ENCODE data around the gene THOC6. TPM values are rescaled to one million over a fixed set of nuclear protein-coding genes. Genes with fewer than 3 reads are reported as not detected.

The THOC6 gene
- total RNA-seq, 1 experiment from 2014 or later, result 68.2 TPM

DNA sequence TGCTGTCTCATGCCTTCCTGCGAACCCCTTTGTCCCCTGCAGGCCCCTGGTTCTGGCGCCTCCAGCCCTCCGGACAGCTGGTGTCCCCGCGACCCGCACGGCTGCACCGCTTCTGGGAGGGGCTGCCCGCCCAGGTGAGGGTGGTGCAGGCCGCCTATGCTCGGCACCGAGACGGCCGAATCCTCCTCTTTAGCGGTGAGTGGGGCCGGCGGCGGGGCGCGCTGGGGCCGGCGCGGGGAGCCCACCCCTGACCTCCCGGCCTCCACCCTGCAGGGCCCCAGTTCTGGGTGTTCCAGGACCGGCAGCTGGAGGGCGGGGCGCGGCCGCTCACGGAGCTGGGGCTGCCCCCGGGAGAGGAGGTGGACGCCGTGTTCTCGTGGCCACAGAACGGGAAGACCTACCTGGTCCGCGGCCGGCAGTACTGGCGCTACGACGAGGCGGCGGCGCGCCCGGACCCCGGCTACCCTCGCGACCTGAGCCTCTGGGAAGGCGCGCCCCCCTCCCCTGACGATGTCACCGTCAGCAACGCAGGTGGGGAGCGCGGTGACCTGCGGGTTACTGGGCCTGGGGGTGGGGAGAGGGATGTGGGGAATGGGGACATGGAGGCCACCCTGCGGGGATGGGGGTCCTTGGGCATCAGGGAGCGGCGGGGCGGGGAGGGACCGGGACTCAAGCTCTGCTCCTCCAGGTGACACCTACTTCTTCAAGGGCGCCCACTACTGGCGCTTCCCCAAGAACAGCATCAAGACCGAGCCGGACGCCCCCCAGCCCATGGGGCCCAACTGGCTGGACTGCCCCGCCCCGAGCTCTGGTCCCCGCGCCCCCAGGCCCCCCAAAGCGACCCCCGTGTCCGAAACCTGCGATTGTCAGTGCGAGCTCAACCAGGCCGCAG, 34.5 kb downstream of the THOC6 start:
- no peak overlapping the region for H4K91ac ChIP-seq (ENCODE audit: insufficient read length, low read depth, low read length)
- H2BK12ac ChIP-seq (ENCODE audit: insufficient read length, low read depth, low read length), result no peak overlapping the region
- H3K18ac ChIP-seq (ENCODE audit: insufficient read length, low read depth, low read length), result no peak overlapping the region
- no peaks in the 10 kb centered on the region for H4K20me1 ChIP-seq (ENCODE audit: control insufficient read depth, insufficient read depth, insufficient read length)
- Mint-ChIP-seq H3K9me3 (no peaks in the 10 kb centered on the region; a peak in 2 of 5 replicates), H3K4me1 (peaks cover 20 to 36% of the 10 kb centered on the region in 2 experiments), H3K4me3 (peak overlapping the region; percentile 75 to 83), H3K27me3 (ENCODE audit: low read depth) (peaks cover 35% of the 10 kb centered on the region), H3K27ac (no peak overlapping the region), H3K36me3 (ENCODE audit: insufficient read depth in 1 of 3, low read depth in 3 of 3) (peaks cover 6 to 23% (median 14%) of the 10 kb centered on the region in 3 experiments)
- no peak overlapping the region for H4K5ac ChIP-seq (ENCODE audit: insufficient read length, low read depth, low read length)
- H2AFZ ChIP-seq (ENCODE audit: low read length), result no peak overlapping the region
- peak; percentile 85 for DNase-seq
- H3K27ac ChIP-seq (ENCODE audit: insufficient read length, low read depth, low read length), result no peak overlapping the region
- no peak overlapping the region; the same call in 1 of the 2 replicates for H3K14ac ChIP-seq (ENCODE audit: insufficient read depth, low read length)
- H3T11ph ChIP-seq (ENCODE audit: low read length), result no peak overlapping the region
- no peak overlapping the region for H3K4ac ChIP-seq (ENCODE audit: low read depth, low read length)
- H3K23ac ChIP-seq (ENCODE audit: insufficient read length, low read depth, low read length), result no peak overlapping the region
- WGBS (ENCODE audit: extremely low coverage, insufficient read length, low lambda C conversion rate), result no CpG with 5 or more reads among the region's 77 CpGs
- peak overlapping the region; percentile 58 for H3K4me2 ChIP-seq (ENCODE audit: insufficient read depth, insufficient read length, low read length)
- H3K23me2 ChIP-seq (ENCODE audit: insufficient read length, low read depth, low read length, poor library complexity, severe bottlenecking), result peaks cover 14% of the 10 kb centered on the region
- TF ChIP-seq, protein P1, sequence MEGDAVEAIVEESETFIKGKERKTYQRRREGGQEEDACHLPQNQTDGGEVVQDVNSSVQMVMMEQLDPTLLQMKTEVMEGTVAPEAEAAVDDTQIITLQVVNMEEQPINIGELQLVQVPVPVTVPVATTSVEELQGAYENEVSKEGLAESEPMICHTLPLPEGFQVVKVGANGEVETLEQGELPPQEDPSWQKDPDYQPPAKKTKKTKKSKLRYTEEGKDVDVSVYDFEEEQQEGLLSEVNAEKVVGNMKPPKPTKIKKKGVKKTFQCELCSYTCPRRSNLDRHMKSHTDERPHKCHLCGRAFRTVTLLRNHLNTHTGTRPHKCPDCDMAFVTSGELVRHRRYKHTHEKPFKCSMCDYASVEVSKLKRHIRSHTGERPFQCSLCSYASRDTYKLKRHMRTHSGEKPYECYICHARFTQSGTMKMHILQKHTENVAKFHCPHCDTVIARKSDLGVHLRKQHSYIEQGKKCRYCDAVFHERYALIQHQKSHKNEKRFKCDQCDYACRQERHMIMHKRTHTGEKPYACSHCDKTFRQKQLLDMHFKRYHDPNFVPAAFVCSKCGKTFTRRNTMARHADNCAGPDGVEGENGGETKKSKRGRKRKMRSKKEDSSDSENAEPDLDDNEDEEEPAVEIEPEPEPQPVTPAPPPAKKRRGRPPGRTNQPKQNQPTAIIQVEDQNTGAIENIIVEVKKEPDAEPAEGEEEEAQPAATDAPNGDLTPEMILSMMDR (conservative IDR thresholded peaks at IDR 0.05), result peak; percentile 33; the same call in 2 of the 3 replicates
- H3K56ac ChIP-seq (ENCODE audit: insufficient read length, low read depth, low read length), result no peak overlapping the region
- H2BK20ac ChIP-seq (ENCODE audit: low read depth, low read length, poor library complexity, severe bottlenecking), result no peak overlapping the region
- H3K79me1 ChIP-seq (ENCODE audit: insufficient read depth, low read depth, low read length, poor library complexity, severe bottlenecking), result no peaks in the 10 kb centered on the region
- H2AK5ac ChIP-seq (ENCODE audit: insufficient read length, low read length), result no peak overlapping the region
- no peaks in the 10 kb centered on the region for H3K9me3 ChIP-seq (ENCODE audit: control insufficient read depth, low read depth, low read length)
- no peaks in the 10 kb centered on the region for H3K79me2 ChIP-seq (ENCODE audit: insufficient read depth, low read length)
- H3K9ac ChIP-seq (ENCODE audit: extremely low read depth, insufficient read length, low read length), result no peak overlapping the region
- no peak overlapping the region for H4K8ac ChIP-seq (replicated peaks; ENCODE audit: insufficient read length, low read depth, low read length)
- H3K4me1 ChIP-seq (ENCODE audit: insufficient read depth, low read length), result no peaks in the 10 kb centered on the region
- peaks cover 2% of the 10 kb centered on the region; the same call in 1 of the 2 replicates for H3K27me3 ChIP-seq (ENCODE audit: insufficient read depth, low read length)
- H2BK15ac ChIP-seq (ENCODE audit: low read depth, low read length), result no peak overlapping the region
- H2BK120ac ChIP-seq (ENCODE audit: low read depth, low read length, poor library complexity, severe bottlenecking), result no peak overlapping the region
- no peak overlapping the region for H2BK5ac ChIP-seq (ENCODE audit: insufficient read length, low read length)

All from H9 (cell line).